Caco-2 (cell line): ENCODE data around the gene BCL7C. TPM values are rescaled to one million over a fixed set of nuclear protein-coding genes. Genes with fewer than 3 reads are reported as not detected.

Source experiments
- BruUV-seq: library from RNA; stranded (reverse); fragments of 400-500 nt; replicated peaks from 2 replicates; lab custom pipeline; 2021; lab: Mats Ljungman, UMichigan
- CTCF ChIA-PET: fragments of 300-600 bp; sonication (Branson Sonifier 250); formaldehyde crosslinking; loops from one replicate; lab custom pipeline; 2022; ENCODE audit warnings: antibody characterized with exemption; lab: Charles Lee
- POLR2A ChIA-PET: fragments of 300-600 bp; sonication (Branson Sonifier 250); formaldehyde crosslinking; loops from one replicate; lab custom pipeline; 2022; ENCODE audit warnings: antibody characterized with exemption; lab: Charles Lee
- DNase-seq, 2 experiments: peaks; one replicate each; pipeline versions ENCODE4 v3.0.0 to v3.0.0-alpha.2; 2020 to 2022
- H3K27me3 ChIP-seq: replicated peaks from 2 replicates; pipeline ENCODE4 v1.6.0; 2011; ENCODE audit warnings: low read length; ENCODE audit not compliant: control insufficient read depth, insufficient read depth
- H3K36me3 ChIP-seq: 2 replicates; pipeline ENCODE4 v1.5.1; 2011; ENCODE audit warnings: low read length; ENCODE audit not compliant: control insufficient read depth, insufficient read depth
- H3K4me1 ChIP-seq: fragments of 250-450 bp; sonication (Bioruptor Pico); 2 replicates; pipeline ENCODE4 v1.5.1; 2020; ENCODE audit warnings: mild to moderate bottlenecking
- H3K4me3 ChIP-seq: 2 replicates; pipeline ENCODE4 v1.5.1; 2011; ENCODE audit warnings: low read depth, mild to moderate bottlenecking, control low read depth, low read length
- H3K9me3 ChIP-seq: fragments of 250-450 bp; sonication (Bioruptor Pico); 2 replicates; pipeline ENCODE4 v1.5.1; 2020; ENCODE audit warnings: mild to moderate bottlenecking, moderate library complexity
- H3K27ac Mint-ChIP-seq: one replicate; pipeline ENCODE4 v1.8.0; 2022; ENCODE audit warnings: mixed read lengths; ENCODE audit not compliant: unreplicated experiment
- H3K27me3 Mint-ChIP-seq: one replicate; pipeline ENCODE4 v1.8.0; 2022; ENCODE audit warnings: mixed read lengths; ENCODE audit not compliant: insufficient read depth, unreplicated experiment
- H3K36me3 Mint-ChIP-seq: one replicate; pipeline ENCODE4 v1.8.0; 2022; ENCODE audit warnings: mild to moderate bottlenecking, mixed read lengths; ENCODE audit not compliant: insufficient read depth, unreplicated experiment
- H3K4me1 Mint-ChIP-seq: one replicate; pipeline ENCODE4 v1.8.0; 2022; ENCODE audit warnings: low read depth, mixed read lengths; ENCODE audit not compliant: unreplicated experiment
- H3K4me3 Mint-ChIP-seq: one replicate; pipeline ENCODE4 v1.8.0; 2022; ENCODE audit warnings: mild to moderate bottlenecking, moderate library complexity, mixed read lengths; ENCODE audit not compliant: unreplicated experiment
- H3K9me3 Mint-ChIP-seq: one replicate; pipeline ENCODE4 v1.8.0; 2022; ENCODE audit warnings: mixed read lengths; ENCODE audit not compliant: unreplicated experiment
- intact Hi-C: fragments of 100-400 bp; cut with micrococcal nuclease; formaldehyde crosslinking; loops from one replicate; pipeline ENCODE4 v1.10.0; 2022; ENCODE audit not compliant: unreplicated experiment
- total RNA-seq: library from RNA; stranded (reverse); gene quantifications from 2 replicates; pipeline ENCODE4 v1.2.3, GENCODE V29; 2022
- TF ChIP-seq, protein P1 (sequence below), 2 experiments: fragments of 200-600 bp in 1 of 2; IDR thresholded peaks; 1 replicate in 1 of 2; 2 replicates in 1 of 2; pipeline versions ENCODE4 v1.5.1 to v1.8.0; 2011 to 2022; ENCODE audit warnings: antibody characterized with exemption in 1 of 2, control low read depth in 1 of 2, inconsistent platforms in 1 of 2, low read depth in 1 of 2, low read length in 1 of 2, mild to moderate bottlenecking in 1 of 2, moderate library complexity in 1 of 2; ENCODE audit not compliant: insufficient read depth in 1 of 2, severe bottlenecking in 1 of 2, unreplicated experiment in 1 of 2

BCL7C gene
- total RNA-seq, 1 experiment from 2014 or later: 17.7 TPM

DNA sequence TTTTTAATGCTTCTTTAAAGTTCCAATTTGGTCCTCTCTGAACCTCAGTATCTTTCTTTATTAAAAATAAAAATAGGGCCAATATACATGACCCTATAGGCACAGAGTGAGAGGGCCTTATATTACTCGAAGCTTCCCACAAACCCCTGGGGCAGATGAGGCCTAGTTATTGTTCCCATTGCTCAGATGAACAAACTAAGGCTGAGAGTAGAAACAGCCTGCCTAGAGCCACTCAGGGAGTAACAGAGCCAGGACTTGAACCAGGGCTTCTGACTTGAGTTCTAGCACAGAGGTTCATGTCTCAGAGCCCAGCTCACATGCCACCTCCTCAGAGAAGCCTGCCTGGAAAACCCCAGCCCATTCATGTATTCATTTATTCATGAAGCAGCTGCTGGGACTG lies 7.7 kb downstream of the BCL7C start:
- TF ChIP-seq, protein P1, sequence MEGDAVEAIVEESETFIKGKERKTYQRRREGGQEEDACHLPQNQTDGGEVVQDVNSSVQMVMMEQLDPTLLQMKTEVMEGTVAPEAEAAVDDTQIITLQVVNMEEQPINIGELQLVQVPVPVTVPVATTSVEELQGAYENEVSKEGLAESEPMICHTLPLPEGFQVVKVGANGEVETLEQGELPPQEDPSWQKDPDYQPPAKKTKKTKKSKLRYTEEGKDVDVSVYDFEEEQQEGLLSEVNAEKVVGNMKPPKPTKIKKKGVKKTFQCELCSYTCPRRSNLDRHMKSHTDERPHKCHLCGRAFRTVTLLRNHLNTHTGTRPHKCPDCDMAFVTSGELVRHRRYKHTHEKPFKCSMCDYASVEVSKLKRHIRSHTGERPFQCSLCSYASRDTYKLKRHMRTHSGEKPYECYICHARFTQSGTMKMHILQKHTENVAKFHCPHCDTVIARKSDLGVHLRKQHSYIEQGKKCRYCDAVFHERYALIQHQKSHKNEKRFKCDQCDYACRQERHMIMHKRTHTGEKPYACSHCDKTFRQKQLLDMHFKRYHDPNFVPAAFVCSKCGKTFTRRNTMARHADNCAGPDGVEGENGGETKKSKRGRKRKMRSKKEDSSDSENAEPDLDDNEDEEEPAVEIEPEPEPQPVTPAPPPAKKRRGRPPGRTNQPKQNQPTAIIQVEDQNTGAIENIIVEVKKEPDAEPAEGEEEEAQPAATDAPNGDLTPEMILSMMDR (IDR thresholded peaks at IDR 0.05; ENCODE audit: insufficient read depth in 1 of 2, low read depth in 1 of 2, low read length in 1 of 2, severe bottlenecking in 1 of 2, unreplicated experiment in 1 of 2): no peak
- Mint-ChIP-seq H3K27ac (no peak overlapping the region), H3K27me3 (no peaks in the 10 kb centered on the region), H3K4me1 (peaks cover 15% of the 10 kb centered on the region), H3K36me3 (peaks cover 24% of the 10 kb centered on the region), H3K4me3 (no peak overlapping the region), H3K9me3 (no peaks in the 10 kb centered on the region)
- Histone ChIP-seq H3K27me3 (no peaks in the 10 kb centered on the region), H3K36me3 (no peaks in the 10 kb centered on the region), H3K9me3 (no peaks in the 10 kb centered on the region), H3K4me1 (no peaks in the 10 kb centered on the region), H3K4me3 (no peak overlapping the region)
- DNase-seq: no peak
- intact Hi-C loops: no loop called here
- ChIA-PET CTCF (no interaction called here), POLR2A (no interaction called here)
- no TSS peak for BruUV-seq

DNA sequence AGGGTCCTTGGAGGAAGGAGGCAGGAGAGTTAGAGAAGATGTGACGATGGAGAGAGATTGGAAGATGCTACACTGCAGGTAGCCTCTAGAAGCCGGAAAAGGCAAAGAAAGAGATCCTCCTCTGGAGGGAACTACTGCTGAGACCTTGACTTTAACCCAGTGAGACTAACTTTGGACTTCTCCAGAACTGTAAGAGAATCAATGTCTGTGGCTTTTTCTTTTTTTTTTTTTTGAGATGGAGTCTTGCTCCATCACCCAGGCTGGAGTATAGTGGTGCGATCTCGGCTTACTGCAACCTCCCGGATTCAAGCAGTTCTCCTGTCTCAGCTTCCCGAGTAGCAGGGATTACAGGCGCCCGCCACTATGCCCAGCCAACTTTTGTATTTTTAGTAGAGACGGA lies 8.7 kb downstream of the BCL7C start:
- peaks cover 24% of the 10 kb centered on the region for H3K36me3 Mint-ChIP-seq
- no peaks in the 10 kb centered on the region for H3K9me3 ChIP-seq
- no peaks in the 10 kb centered on the region for H3K27me3 ChIP-seq
- TF ChIP-seq, protein P1 (IDR thresholded peaks at IDR 0.05; ENCODE audit: insufficient read depth in 1 of 2, low read depth in 1 of 2, low read length in 1 of 2, severe bottlenecking in 1 of 2, unreplicated experiment in 1 of 2): no peak
- H3K9me3 Mint-ChIP-seq: no peaks in the 10 kb centered on the region
- H3K27me3 Mint-ChIP-seq: no peaks in the 10 kb centered on the region
- H3K27ac Mint-ChIP-seq: no peak overlapping the region
- DNase-seq: no peak
- no peak overlapping the region for H3K4me3 Mint-ChIP-seq
- no peak overlapping the region for H3K4me3 ChIP-seq
- BruUV-seq: no TSS peak
- POLR2A ChIA-PET: no interaction called here
- no peaks in the 10 kb centered on the region for H3K36me3 ChIP-seq
- peaks cover 15% of the 10 kb centered on the region for H3K4me1 Mint-ChIP-seq
- CTCF ChIA-PET: no interaction called here
- H3K4me1 ChIP-seq: no peaks in the 10 kb centered on the region
- intact Hi-C loops: no loop called here

DNA sequence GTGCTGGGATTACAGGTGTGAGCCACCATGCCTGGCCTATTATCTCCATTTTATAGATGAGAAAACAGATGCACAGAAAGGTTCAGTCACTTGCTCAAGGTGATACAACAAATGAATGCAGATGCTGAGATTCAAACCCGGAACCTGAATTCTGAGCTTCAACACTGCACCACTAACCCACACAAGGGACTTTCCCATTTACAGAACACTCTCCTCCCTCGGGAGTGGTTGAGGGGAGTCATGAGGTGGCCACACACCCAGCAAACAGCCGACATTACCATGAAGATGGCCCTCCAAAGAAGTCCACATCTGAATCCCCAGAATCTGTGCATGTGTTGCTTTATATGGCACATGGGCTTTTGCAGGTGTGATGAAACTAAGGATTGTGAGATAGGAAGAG lies 9.1 kb downstream of the BCL7C start:
- Mint-ChIP-seq H3K4me3 (no peak overlapping the region), H3K27ac (no peak overlapping the region), H3K4me1 (peaks cover 15% of the 10 kb centered on the region), H3K9me3 (no peaks in the 10 kb centered on the region), H3K27me3 (no peaks in the 10 kb centered on the region), H3K36me3 (peaks cover 21% of the 10 kb centered on the region)
- TF ChIP-seq, protein P1 (IDR thresholded peaks at IDR 0.05; ENCODE audit: insufficient read depth in 1 of 2, low read depth in 1 of 2, low read length in 1 of 2, severe bottlenecking in 1 of 2, unreplicated experiment in 1 of 2): no peak
- H3K36me3 ChIP-seq: no peaks in the 10 kb centered on the region
- BruUV-seq: no TSS peak
- no peak for DNase-seq
- H3K27me3 ChIP-seq: no peaks in the 10 kb centered on the region
- ChIA-PET POLR2A (no interaction called here), CTCF (no interaction called here)
- no peak overlapping the region for H3K4me3 ChIP-seq
- H3K9me3 ChIP-seq: no peaks in the 10 kb centered on the region
- H3K4me1 ChIP-seq: no peaks in the 10 kb centered on the region
- intact Hi-C loops: no loop called here
